H1 (cell line): ENCODE data around the gene CYP46A1. TPM values are rescaled to one million over a fixed set of nuclear protein-coding genes. Genes with fewer than 3 reads are reported as not detected.

Source experiments
- CHD7 ChIP-seq: fragments of 300-600 bp; sonication (generic); IDR thresholded peaks from 2 replicates; pipeline ENCODE4 v1.7.1; 2012; ENCODE audit warnings: low read length, moderate library complexity, mild to moderate bottlenecking, inconsistent platforms; ENCODE audit not compliant: insufficient replicate concordance
- FOSL1 ChIP-seq: IDR thresholded peaks from 2 replicates; pipeline ENCODE4 v1.6.1; 2011; ENCODE audit warnings: mild to moderate bottlenecking, low read depth, low read length, moderate library complexity; ENCODE audit not compliant: insufficient read depth
- polyA plus RNA-seq, 7 experiments: library from polyadenylated mRNA; depleted of rRNA in 3 of 7; stranded (reverse) in 5 of 7; unstranded in 2 of 7; fragments of >200 nt in 5 of 7; fragments of 200-250 nt in 2 of 7; gene quantifications; 1 replicate in 5 of 7; 2 replicates in 1 of 7; 4 replicates in 1 of 7; pipeline versions ENCODE4 v1.2.1 to v1.2.3, GENCODE V29; 2011 to 2013; ENCODE audit warnings: missing spikeins in 2 of 7, mixed read lengths in 2 of 7
- total RNA-seq: library from RNA; stranded (reverse); fragmentation: NEBNext Ultra II Directional; extraction: Animal tissue kit (Norgen Biotek cat#: 25700); gene quantifications from 2 replicates; pipeline ENCODE4 v1.2.1, GENCODE V29; 2021

Gene CYP46A1
- total and polyA plus RNA-seq, 2 of the 8 experiments (the other 6 are each of a cell fraction or from before 2014, with no cell fraction given), result 0.41 to 1.3 TPM

- TF ChIP-seq CHD7 (no peak), FOSL1 (no peak)
Observed at GRCh38 chr14:99667821-99668220, 16.3 kb upstream of the CYP46A1 start (continued).
